HG03064 (cell line): ENCODE results near the gene AIG1.
A peak's percentile ranks its signal among the peaks of the same experiment; 100 is the strongest.
"Not testable (repeated sequence)": the region's sequence is repeated elsewhere in the genome, so short reads cannot be mapped to it uniquely, and the experiment has no call there.

Experiments
- ATAC-seq: cut with Tn5 transposase; IDR thresholded peaks from one replicate; pipeline ENCODE4 v1.9.1; 2021; ENCODE audit warnings: low read depth; ENCODE audit not compliant: unreplicated experiment

Gene AIG1, protein sequence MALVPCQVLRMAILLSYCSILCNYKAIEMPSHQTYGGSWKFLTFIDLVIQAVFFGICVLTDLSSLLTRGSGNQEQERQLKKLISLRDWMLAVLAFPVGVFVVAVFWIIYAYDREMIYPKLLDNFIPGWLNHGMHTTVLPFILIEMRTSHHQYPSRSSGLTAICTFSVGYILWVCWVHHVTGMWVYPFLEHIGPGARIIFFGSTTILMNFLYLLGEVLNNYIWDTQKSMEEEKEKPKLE

DNA sequence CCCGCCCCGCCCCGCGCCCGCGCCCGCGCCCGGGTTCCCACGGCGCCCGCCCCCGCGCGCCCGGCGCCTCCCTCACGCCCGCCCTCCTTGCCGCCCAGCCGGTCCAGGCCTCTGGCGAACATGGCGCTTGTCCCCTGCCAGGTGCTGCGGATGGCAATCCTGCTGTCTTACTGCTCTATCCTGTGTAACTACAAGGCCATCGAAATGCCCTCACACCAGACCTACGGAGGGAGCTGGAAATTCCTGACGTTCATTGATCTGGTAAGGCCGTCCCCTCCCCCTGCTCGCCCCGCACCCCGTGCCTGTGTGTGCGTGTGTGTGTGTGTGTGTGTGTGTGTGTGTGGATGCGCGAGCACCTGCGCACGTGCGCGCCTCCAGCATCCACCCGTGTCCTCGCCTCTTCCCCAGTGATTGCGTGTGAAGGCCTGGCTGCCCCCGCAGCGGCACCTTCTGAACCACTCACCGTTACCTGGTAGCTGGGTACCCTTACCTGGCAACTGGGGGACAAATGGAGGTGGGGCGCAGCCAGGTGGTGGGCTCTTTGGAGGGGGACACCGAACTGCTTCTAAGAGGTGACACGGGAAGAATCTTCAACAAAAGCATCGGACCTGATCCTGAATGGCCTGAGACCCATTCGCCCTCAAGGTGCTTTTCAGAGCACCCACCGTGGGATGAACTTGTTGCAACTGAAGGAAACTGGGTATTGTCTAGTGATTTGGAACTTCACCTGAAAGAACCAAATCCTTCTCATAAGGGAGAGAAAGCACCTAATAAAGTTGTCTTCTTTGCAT lies at the start of gene AIG1:
Gene AIG1, plus strand, starts transcription at position 84 of the 791 bp plus-strand sequence. Its CDS starts 37 bp downstream, at position 121.
- ATAC-seq, result peak; percentile 56

DNA sequence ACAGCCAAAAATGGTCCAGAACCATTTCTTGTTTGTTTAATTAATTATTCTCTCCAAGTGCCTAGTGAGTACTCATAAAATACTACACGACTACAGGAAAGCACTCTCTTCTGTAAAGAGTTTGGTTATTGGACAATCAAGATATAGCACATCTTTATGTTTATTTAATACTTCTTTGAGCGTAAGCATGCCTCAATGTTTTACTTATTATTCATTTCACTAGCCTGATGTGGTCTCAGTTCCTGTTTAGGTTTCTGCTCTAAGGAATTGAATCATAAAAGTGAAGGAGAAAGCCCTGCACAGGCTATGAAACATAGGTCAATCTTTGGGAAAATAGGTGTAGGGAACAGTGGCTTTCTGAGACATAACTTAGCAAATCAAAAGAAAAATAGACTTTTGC lies 45.9 kb upstream of the AIG1 start:
- ATAC-seq, result no peak

DNA sequence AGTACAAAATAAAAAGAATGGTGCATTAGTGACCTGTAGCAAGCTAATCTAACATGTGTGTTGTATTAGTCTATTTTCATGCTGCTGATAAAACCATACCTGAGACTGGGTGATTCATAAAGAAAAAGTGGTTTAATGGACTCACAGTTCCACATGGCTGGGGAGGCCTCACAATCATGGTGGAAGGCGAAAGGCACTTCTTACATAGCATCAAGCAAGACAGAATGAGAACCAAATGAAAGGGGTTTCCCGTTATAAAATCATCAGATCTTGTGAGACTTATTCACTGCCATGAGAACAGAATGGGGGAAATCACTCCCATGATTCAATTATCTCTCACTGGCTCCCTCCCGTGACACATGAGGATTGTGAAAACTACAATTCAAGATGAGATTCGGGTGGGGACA lies 45.4 kb upstream of the AIG1 start:
- no peak for ATAC-seq

DNA sequence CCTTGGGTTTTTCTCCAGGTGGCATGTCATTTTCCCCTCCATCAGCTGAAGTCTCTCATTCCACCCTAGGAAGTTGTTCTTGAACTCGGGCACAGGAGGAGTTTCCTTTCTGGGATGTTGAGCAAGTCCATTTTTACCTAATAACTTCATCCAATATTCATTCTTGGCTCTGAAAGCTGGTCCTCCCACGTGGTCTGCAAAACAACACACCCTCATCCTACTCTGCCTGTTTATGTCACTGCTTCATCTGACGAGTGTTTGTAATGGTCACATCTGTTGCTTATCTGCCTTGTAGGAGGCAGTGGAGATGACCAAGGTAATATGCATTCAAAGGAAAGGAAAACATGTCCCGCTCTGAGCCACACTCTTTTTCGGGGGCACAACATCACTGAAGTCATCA lies 41.7 kb upstream of the AIG1 start:
- ATAC-seq, result no peak

DNA sequence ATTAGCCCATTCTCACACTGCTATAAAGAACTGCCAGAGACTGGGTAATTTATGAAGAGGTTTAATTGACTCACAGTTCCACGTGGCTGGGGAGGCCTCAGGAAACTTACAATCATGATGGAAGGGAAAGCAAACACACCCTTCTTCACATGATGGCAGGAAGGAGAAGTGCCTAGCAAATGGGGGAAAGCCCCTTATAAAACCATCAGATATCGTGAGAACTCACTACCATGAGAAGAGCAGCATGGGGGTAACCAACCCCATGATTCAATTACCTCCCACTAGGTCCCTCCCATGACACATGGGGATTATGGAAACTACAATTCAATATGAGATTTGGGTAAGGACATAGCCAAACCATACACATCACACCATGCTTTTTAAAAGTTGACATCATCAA lies 39.8 kb upstream of the AIG1 start:
- ATAC-seq, result not testable (repeated sequence)

DNA sequence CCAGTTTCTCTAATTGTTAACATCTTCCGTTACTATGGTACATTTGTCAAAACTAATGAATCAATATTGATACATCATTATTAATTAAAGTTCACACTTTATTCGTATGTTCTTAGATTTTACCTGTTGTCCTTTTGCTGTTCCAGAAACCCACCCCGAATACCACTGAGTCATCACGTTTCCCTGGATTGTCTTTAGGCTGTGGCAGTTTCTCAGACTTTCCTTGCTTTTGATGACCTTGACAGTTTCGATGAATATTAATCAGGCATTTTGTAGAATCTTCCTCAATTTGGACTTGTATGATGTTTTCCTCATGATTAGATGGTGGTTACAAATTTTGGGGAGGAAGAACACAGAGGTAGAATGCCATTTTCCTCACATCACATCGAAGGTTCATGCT lies 39.1 kb upstream of the AIG1 start:
- no peak for ATAC-seq

DNA sequence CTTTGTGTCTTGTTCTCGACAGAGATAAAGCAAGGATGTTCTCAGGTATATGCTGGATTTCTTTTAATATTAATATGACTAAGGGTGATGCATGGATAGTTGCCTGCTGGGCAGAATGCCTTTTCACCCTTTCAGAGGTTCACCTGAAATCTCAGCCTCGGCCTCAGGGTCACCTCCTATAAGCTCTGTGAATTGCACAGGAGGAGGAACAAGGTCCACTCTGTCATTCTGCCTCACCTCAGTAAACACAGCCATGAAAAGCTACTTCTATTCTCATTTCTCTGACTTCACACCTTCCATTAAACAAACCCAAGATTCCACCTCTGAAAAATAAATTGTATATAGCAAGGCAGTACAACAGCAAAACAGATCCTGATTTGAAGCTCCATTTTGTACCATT lies 38.1 kb upstream of the AIG1 start:
- ATAC-seq, result no peak

DNA sequence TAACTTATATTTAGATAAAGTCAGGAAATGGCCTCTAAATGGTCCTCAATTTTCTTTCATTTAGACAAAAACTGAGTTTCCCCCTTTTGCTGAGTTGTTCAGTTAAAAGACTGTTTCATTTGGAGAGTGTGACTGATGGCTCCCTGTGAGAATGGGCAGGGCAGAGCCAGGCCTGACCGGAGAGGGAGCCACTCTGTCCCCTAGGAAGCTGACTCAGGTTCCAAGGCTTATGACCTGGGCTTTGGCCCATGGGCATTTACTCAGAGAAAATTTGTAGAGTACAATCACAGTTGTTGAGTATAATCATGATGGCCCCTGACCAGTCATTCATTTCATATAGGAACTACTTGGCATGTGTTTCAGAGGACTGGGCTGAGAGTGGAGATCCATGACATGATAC lies 37.0 kb upstream of the AIG1 start:
- ATAC-seq, result no peak

DNA sequence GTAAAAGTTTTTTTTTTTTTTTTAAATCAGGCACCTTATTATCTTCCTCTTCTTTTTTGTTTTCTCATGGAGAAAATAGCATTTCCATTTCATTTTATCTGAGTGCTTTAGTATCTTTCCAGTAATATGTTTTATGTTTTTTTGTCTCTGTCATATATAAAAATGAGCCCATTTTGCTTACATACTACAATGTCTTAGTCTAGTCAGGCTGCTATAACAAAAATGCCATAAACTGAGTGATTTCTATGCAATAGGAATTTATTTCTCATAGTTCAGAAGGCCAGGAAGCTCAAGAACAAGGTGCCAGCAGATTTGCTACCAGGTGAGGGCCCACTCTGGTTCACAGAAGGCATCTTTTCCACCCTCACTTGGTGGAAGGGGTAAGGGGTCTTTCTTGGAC lies 35.7 kb upstream of the AIG1 start:
- no peak for ATAC-seq

DNA sequence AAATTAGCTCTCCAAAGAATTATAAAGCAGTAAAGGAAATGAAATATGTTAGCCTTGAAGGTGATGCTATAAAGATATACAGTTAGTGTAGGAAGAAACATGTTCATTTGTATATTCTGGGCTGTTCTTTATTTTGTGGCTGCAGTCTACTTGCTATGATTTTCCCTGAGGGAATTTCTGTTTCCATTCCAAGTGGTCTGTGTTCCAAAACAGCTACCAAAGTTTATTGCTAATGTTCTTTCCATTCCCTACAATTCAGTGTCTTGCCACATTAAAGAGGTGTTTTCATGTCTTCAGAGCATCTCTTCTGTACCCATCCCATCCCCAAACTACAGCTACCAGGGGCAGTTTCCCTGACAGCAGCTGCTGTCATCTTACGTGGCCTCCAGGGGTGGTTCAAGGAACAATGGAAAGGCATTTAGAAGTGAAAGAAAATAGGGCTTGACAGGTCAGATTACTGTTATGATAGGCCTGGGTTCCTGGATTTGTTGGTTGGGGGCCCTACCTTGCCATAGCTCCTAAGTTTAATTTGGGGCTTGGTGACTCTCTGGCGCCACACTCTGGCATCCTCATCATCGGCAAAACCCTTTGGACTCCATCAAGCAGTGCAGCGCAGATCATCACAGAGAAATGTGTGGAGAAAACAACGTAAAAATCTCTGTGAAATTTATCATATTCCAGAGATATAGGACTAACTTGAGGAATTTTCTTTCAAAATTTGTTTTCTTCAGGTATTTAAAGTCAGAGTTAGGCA lies 33.8 kb upstream of the AIG1 start:
- no peak for ATAC-seq

DNA sequence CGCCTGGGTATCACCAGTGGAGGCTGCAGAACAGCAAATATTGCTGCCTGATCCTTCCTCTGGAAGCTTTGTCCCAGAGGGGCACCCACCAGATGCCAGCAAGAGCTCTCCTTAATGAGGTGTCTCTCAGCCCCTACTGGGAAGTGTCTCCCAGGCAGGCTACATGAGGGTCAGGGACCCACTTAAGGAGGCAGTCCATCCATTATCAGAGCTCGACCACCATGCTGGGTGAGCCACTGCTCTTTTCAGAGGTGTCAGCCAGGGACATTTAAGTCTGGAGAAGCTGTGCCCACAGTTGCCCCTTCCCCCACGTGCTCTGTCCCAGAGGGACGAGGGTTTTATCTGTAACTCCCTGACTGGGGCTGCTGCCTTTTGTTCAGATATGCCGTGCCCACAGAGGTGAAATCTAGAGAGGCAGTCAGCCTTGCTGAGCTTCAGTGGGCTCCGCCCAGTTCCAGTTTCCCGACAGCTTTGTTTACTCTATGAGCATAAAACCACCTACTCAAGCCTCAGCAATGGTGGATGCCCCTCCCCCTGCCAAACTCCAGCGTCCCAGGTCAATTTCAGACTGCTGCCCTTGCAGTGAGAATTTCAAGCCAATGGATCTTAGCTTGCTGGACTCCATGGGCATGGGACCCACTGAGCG lies 25.9 kb upstream of the AIG1 start:
- ATAC-seq, result no peak

DNA sequence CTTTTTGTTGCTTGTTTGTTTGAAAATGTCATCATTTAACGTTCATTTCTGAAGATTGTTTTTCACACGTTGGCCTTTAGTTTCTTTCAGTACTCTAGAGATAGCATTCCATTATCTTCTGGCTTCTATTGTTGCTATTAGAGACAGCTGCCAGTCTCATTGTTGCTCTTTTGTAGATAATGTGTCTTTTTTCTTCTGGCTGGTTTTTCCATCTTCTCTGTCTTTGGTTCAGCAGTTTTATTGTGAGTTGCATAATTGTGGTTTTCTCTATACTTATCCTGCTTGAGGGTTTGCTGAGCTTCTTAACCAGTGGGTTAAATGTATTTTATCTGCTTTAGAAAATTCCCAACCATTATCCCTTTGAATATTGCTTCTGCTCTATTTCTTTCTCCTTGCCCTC lies 23.2 kb upstream of the AIG1 start:
- no peak for ATAC-seq

DNA sequence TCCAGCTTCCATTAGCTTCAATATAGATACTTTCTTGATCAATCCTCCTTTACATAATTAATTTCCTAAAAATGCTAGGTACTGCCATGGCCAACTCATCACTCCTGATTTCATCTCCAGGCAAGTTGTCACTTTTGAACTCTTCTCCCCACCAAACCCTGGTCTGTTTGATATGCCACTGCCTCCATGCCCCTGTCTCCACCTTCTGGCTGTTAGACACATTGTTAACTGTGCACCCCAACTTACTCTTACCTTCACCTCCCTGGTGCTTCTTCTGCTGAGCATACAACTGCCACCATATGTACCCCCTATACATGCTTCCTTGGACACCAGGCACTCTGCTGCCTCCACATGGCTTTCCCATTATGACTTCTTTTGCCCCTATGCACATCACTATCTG lies 21.9 kb upstream of the AIG1 start:
- ATAC-seq, result no peak

DNA sequence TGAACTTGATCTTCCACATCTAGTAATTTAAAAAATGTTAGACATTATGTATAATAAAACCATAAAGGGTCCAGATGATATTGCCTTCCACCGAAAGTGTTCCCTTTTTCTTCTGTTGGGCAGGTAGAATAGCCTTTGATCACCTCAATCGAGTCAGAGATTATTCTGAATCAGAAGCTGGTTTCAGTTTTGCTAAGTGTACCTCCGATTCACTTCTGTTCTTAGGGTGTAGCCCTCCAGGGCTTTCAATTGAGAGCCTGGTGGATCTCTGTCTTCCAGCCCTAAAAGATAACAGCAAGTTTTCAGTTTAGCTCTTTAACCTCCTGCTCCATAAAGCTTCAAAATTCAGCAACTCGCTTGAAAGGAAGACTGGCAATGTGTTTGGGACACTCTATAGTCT lies 21.1 kb upstream of the AIG1 start:
- ATAC-seq, result no peak

DNA sequence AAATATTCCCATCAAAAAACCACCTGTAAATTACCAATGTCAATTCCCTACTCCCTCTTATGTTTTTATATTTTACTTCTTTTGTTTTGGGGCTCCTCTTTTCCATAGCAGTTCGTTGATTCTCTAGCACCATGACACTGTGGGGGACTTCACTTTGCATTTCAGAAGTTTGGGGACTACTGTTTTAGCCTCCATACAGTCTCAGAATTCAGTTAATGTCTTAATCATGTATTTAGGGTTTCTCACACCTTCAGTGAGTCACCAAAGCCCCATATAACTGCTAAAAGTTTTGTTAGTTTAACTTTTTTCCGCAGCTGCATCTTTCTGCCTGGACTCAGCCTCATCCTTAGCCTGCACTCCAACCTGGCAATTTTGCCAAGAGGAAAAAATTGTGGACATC lies 20.7 kb upstream of the AIG1 start:
- ATAC-seq, result no peak

DNA sequence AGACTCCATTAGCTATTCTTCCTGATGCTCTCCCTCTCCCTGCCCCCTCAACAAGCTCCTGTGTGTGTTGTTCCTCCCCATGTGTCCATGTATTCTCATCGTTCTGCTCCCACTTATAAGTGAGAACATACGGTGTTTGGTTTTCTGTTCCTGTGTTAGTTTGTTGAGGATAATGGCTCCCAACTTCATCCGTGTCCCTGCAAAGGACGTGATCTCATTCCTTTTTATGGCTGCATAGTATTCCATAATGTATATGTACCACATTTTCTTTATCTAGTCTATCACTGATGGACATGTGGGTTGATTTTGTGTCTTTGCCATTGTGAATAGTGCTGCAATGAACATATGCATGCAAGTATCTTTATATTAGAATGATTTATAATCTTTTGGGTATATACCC lies 16.3 kb upstream of the AIG1 start:
- not testable (repeated sequence) for ATAC-seq

DNA sequence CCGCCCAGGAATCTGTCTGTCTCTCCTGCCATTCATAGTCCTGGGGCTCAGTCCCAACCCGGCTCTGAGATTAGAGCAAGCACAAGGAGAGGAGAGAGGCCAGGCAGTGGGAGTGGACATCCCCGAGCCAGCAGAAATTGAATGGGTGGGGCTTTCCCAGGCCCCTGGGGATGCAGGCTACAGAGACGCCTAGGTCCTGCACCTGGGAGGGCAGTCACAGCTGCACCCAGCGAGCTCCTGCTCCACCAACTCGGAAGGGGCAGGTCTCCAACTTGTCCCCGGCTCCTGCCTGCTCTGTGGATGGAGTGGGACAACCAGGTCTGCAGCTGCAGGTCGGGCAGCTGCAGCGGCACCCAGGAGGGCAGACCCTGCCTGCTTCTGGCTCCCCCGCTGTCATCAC lies 11.1 kb upstream of the AIG1 start:
- ATAC-seq, result no peak

DNA sequence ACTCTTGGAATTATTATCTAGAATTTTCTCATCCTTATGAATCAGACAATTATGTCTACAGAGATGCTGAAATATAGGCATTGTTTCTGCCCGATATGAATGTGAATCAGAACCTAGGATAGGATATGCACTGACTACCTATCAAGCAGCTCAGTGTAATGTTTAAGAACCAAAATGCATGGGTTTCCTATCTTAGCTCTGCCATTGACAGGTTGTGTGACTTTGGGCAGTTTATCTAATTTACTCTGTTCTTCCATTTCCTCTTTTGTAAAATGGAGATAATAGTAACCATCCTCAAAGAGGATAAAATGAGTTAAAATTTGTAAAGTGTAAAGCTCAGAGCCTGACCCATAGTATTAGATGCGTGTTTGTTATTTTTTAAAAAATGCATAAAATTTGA lies 10.2 kb upstream of the AIG1 start:
- no peak for ATAC-seq

DNA sequence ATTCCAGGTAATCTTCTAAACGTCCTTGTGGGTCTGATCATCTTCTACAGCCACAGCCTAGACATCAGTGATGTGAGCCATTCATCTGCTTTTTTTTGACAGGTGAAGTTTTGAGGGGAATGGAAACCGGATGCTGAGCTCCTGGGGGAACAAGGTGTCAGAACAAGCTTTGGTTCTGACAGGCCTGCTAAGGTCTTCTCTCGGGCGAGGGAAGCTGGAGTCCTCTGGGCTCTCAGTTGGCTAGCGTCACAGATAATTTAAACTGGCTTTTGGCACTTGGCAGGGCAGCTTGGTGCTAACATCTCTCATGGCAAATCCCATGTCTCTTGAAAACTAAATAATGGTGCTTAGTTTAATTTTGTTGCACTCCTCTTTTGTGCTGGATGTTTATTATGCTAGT lies 8.4 kb upstream of the AIG1 start:
- ATAC-seq, result no peak

DNA sequence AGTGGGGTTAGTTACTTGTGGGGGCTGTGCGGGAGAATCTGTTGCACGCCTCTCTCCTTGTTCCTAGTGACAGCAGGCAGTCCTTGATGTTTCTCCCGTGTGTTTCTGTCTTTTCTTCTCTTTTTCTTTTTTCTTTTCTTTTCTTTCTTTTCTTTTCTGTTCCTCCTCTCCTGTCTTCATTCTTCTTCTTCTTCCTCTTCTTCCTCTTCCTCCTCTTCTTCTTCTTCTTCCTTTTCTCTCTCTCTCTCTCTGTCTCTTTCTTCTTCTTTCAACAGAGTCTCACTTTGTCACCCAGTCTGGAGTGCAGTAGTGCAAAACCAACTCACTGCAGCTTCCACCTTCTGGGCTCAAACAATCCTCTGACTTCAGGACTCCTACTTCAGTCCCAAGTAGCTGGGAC lies 6.8 kb upstream of the AIG1 start:
- no peak for ATAC-seq

DNA sequence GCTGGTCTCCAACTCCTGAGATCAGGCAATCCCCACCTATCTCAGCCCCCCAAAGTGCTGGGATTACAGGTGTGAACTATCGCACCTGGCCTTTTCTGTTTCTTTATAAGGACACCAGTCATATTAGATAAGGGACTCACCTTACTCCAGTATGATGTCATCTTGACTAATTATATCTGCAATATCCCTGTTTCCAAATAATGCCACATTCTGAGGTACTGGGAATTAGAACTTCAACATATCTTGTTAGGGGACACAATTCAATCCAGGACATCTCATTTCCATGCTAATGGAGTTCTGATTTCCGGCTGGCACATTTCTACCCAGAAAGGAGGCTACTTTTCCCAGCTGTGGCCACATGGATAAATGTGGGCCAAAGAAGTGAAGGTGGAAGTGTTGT lies 6.4 kb upstream of the AIG1 start:
- no peak for ATAC-seq
